MM.1S (cell line): Measurements from ENCODE around the gene ADAM10.

Experiments
- DNase-seq: peaks from one replicate; pipeline ENCODE4 v3.0.0-alpha.2; 2015
- H2AFZ ChIP-seq: fragments of 300-600 bp; sonication (generic); 2 replicates; pipeline ENCODE4 v1.6.0; 2016; ENCODE audit warnings: antibody characterized with exemption, low read length
- H3F3A ChIP-seq: fragments of 300-600 bp; sonication (generic); 2 replicates; pipeline ENCODE4 v1.6.1; 2016; ENCODE audit warnings: mild to moderate bottlenecking, antibody characterized with exemption, low read length, moderate library complexity, mixed read lengths; ENCODE audit not compliant: insufficient read depth
- H3K27ac ChIP-seq: fragments of 300-600 bp; sonication (generic); 2 replicates; pipeline ENCODE4 v1.5.1; 2016; ENCODE audit warnings: mild to moderate bottlenecking, low read length
- H3K27me3 ChIP-seq: fragments of 300-600 bp; sonication (generic); replicated peaks from 2 replicates; pipeline ENCODE4 v1.6.0; 2016; ENCODE audit warnings: low read length; ENCODE audit not compliant: insufficient read depth
- H3K36me3 ChIP-seq: fragments of 300-600 bp; sonication (generic); replicated peaks from 2 replicates; pipeline ENCODE4 v1.6.1; 2016; ENCODE audit warnings: mild to moderate bottlenecking, low read length, mixed read lengths; ENCODE audit not compliant: insufficient read depth
- H3K4me1 ChIP-seq: fragments of 300-600 bp; sonication (generic); 2 replicates; pipeline ENCODE4 v1.6.1; 2016; ENCODE audit warnings: low read length, mixed read lengths
- H3K4me2 ChIP-seq: fragments of 300-600 bp; sonication (generic); 2 replicates; pipeline ENCODE4 v1.6.0; 2016; ENCODE audit warnings: low read depth, low read length
- H3K4me3 ChIP-seq: fragments of 300-600 bp; sonication (generic); 2 replicates; pipeline ENCODE4 v1.5.1; 2016; ENCODE audit warnings: low read length, mixed read lengths
- H3K79me2 ChIP-seq: fragments of 300-600 bp; sonication (generic); 2 replicates; pipeline ENCODE4 v1.6.1; 2016; ENCODE audit warnings: mixed run types, low read length, mixed read lengths
- H3K9ac ChIP-seq: fragments of 300-600 bp; sonication (generic); 2 replicates; pipeline ENCODE4 v1.6.1; 2016; ENCODE audit warnings: low read length, mixed read lengths
- H3K9me2 ChIP-seq: fragments of 300-600 bp; sonication (generic); replicated peaks from 2 replicates; pipeline ENCODE4 v1.6.1; 2016; ENCODE audit warnings: mild to moderate bottlenecking, low read length, mixed read lengths; ENCODE audit not compliant: insufficient read depth
- H3K9me3 ChIP-seq: fragments of 300-600 bp; sonication (generic); replicated peaks from 2 replicates; pipeline ENCODE4 v1.6.1; 2016; ENCODE audit warnings: mild to moderate bottlenecking, low read length, mixed read lengths; ENCODE audit not compliant: insufficient read depth
- H4K20me1 ChIP-seq: fragments of 300-600 bp; sonication (generic); 2 replicates; pipeline ENCODE4 v1.6.1; 2016; ENCODE audit warnings: mild to moderate bottlenecking, low read length, moderate library complexity, mixed read lengths; ENCODE audit not compliant: insufficient read depth
- CTCF ChIP-seq: fragments of 300-600 bp; sonication (generic); IDR thresholded peaks from 2 replicates; pipeline ENCODE4 v1.5.1; 2016; ENCODE audit warnings: antibody characterized with exemption, low read length, mixed read lengths
- EZH2 ChIP-seq: fragments of 300-600 bp; sonication (generic); optimal IDR thresholded peaks from 2 replicates; pipeline ENCODE3; 2017; ENCODE audit warnings: low read depth, mild to moderate bottlenecking, antibody characterized with exemption, low read length, mixed read lengths
- EZH2phosphoT487 ChIP-seq: fragments of 300-600 bp; sonication (generic); IDR thresholded peaks from 2 replicates; pipeline ENCODE4 v1.6.1; 2018; ENCODE audit warnings: antibody characterized with exemption, low read length

The ADAM10 gene

GRCh38 chr15:58539548-58539947 is 210.0 kb downstream of the ADAM10 start:
- H3K9me2 ChIP-seq: no peaks in the 10 kb centered on the region
- no peaks in the 10 kb centered on the region for H3K27me3 ChIP-seq
- no peak overlapping the region for H3K9ac ChIP-seq
- H3K27ac ChIP-seq: no peak overlapping the region
- H3K4me1 ChIP-seq: no peaks in the 10 kb centered on the region
- no peak overlapping the region for H3K4me2 ChIP-seq
- no peaks in the 10 kb centered on the region for H3K36me3 ChIP-seq
- H3K79me2 ChIP-seq: no peaks in the 10 kb centered on the region
- H3K4me3 ChIP-seq: no peak overlapping the region
- no peak for DNase-seq
- no peak for TF ChIP-seq EZH2
- no peak for TF ChIP-seq CTCF
- no peak for TF ChIP-seq EZH2phosphoT487
- no peaks in the 10 kb centered on the region for H3K9me3 ChIP-seq
- no peaks in the 10 kb centered on the region for H4K20me1 ChIP-seq
- H3F3A ChIP-seq: no peaks in the 10 kb centered on the region
- no peak overlapping the region for H2AFZ ChIP-seq

GRCh38 chr15:58538901-58539300 is 210.6 kb downstream of the ADAM10 start:
- Histone ChIP-seq H3K9me3 (no peaks in the 10 kb centered on the region), H3K27me3 (no peaks in the 10 kb centered on the region), H3F3A (no peaks in the 10 kb centered on the region), H3K27ac (no peak overlapping the region), H3K36me3 (no peaks in the 10 kb centered on the region), H3K4me1 (no peaks in the 10 kb centered on the region), H3K9me2 (no peaks in the 10 kb centered on the region), H2AFZ (no peak overlapping the region), H3K4me2 (no peak overlapping the region), H3K9ac (no peak overlapping the region), H3K4me3 (no peak overlapping the region), H3K79me2 (no peaks in the 10 kb centered on the region), H4K20me1 (no peaks in the 10 kb centered on the region)
- DNase-seq: no peak
- no peak for TF ChIP-seq EZH2phosphoT487
- no peak for TF ChIP-seq EZH2
- TF ChIP-seq CTCF: no peak
